Colonic mucosa (tissue), 4 donors: ENCODE measurements around the gene XPO6. TPM values are rescaled to one million over a fixed set of nuclear protein-coding genes. Genes with fewer than 3 reads are reported as not detected.

Experiments used
- DNase-seq: peaks from one replicate; pipeline ENCODE4 v3.0.0-alpha.2; 2020
- H3K27ac ChIP-seq: fragments of 200-600 bp; one replicate; pipeline ENCODE4 v1.8.0; 2021
- H3K27me3 ChIP-seq: fragments of 200-600 bp; one replicate; pipeline ENCODE4 v1.8.0; 2021
- H3K36me3 ChIP-seq: fragments of 200-600 bp; one replicate; pipeline ENCODE4 v1.8.0; 2021
- H3K4me1 ChIP-seq: fragments of 200-600 bp; one replicate; pipeline ENCODE4 v1.8.0; 2021; ENCODE audit warnings: mild to moderate bottlenecking
- H3K4me3 ChIP-seq: fragments of 200-600 bp; one replicate; pipeline ENCODE4 v1.8.0; 2021
- H3K9ac ChIP-seq, 2 donors: one replicate each; pipeline ENCODE4 v1.7.0; 2013; ENCODE audit warnings: control low read depth in 2 of 2, low read depth in 2 of 2, low read length in 2 of 2
- H3K9me3 ChIP-seq: fragments of 200-600 bp; one replicate; pipeline ENCODE4 v1.8.0; 2021
- intact Hi-C: fragments of 100-400 bp; cut with DNase I; formaldehyde crosslinking; loops from one replicate; pipeline ENCODE4 v1.14.1; 2022
- total RNA-seq, 2 donors: library from RNA; stranded (reverse); fragmentation: NEBNext Ultra II Directional in 1 of 2; extraction: Animal tissue kit (Norgen Biotek cat#: 25700) in 1 of 2; gene quantifications; one replicate each; pipeline ENCODE4 v1.2.1, GENCODE V29; 2021
- TF ChIP-seq, protein P1 (sequence below): fragments of 200-600 bp; IDR thresholded peaks from one replicate; pipeline ENCODE4 v1.8.0; 2022; ENCODE audit warnings: antibody characterized with exemption, mild to moderate bottlenecking
- donor health status: healthy.
- donor health status: DM: no; HTN: no; CAD: no.
- donor health status: DM: no; HTN: no; CAD: no.

XPO6 gene
- total RNA-seq, 2 donors from 2014 or later: 77.0 to 144 TPM

GRCh38 chr16:28061352-28062101 lies 150.2 kb downstream of the XPO6 start:
- no peak for DNase-seq
- H3K36me3 ChIP-seq: no peaks in the 10 kb centered on the region
- H3K9me3 ChIP-seq: no peaks in the 10 kb centered on the region
- no peak overlapping the region for H3K27ac ChIP-seq
- no peaks in the 10 kb centered on the region for H3K4me1 ChIP-seq
- peaks cover 26% of the 10 kb centered on the region for H3K27me3 ChIP-seq
- no peak overlapping the region for H3K9ac ChIP-seq
- intact Hi-C loops: no loop called here
- no peak overlapping the region for H3K4me3 ChIP-seq
- TF ChIP-seq, protein P1, sequence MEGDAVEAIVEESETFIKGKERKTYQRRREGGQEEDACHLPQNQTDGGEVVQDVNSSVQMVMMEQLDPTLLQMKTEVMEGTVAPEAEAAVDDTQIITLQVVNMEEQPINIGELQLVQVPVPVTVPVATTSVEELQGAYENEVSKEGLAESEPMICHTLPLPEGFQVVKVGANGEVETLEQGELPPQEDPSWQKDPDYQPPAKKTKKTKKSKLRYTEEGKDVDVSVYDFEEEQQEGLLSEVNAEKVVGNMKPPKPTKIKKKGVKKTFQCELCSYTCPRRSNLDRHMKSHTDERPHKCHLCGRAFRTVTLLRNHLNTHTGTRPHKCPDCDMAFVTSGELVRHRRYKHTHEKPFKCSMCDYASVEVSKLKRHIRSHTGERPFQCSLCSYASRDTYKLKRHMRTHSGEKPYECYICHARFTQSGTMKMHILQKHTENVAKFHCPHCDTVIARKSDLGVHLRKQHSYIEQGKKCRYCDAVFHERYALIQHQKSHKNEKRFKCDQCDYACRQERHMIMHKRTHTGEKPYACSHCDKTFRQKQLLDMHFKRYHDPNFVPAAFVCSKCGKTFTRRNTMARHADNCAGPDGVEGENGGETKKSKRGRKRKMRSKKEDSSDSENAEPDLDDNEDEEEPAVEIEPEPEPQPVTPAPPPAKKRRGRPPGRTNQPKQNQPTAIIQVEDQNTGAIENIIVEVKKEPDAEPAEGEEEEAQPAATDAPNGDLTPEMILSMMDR: no peak

- Histone ChIP-seq H3K4me1 (no peaks in the 10 kb centered on the region), H3K27me3 (peaks cover 26% of the 10 kb centered on the region), H3K9ac (no peak overlapping the region), H3K36me3 (no peaks in the 10 kb centered on the region), H3K9me3 (no peaks in the 10 kb centered on the region), H3K4me3 (no peak overlapping the region), H3K27ac (no peak overlapping the region)
- TF ChIP-seq, protein P1: no peak
- DNase-seq: no peak
- intact Hi-C loops: no loop called here
These were observed 151.8 kb downstream of the XPO6 start for GRCh38 chr16:28059841-28060575.

DNA sequence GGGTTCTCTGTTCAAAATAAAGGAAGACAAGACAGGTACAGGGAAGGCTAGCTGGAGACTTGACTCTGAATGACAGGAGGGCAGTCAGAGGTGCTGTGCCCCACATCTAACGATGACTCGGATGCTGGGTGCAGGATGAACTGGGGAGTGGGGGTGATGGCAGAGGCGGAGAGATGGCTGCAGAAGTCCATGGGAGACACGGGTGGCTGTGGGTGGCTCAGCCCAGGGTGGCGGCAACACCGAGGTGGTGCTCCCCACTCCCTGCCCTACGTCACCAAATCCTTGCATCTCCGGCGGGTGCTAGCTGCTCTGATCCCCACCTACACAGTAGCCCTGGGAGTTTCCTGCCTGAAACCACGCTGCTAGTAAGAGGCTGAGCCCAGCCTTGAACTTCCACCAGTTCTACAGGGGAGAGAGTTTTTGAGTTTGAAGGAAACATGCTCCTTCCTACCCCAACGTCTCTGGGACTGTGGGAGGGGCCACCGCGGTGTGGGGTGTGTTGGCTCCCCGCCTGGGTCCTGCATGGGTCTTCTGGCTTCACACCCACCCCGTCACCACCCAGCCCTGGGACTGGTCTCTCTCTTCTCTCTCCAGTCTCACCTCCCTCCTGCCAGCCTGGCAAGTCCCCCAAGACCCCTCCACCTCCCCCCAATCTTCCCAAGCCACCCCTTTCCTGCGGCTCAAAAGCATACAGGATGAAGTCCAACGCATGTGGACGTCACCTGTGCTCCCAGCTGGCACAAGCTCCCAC lies 152.8 kb downstream of the XPO6 start:
- Histone ChIP-seq H3K4me1 (no peaks in the 10 kb centered on the region), H3K27me3 (peaks cover 21% of the 10 kb centered on the region), H3K36me3 (no peaks in the 10 kb centered on the region), H3K9me3 (no peaks in the 10 kb centered on the region), H3K4me3 (no peak overlapping the region), H3K27ac (no peak overlapping the region), H3K9ac (no peak overlapping the region)
- TF ChIP-seq, protein P1: no peak
- intact Hi-C loops: no loop called here
- DNase-seq: no peak

DNA sequence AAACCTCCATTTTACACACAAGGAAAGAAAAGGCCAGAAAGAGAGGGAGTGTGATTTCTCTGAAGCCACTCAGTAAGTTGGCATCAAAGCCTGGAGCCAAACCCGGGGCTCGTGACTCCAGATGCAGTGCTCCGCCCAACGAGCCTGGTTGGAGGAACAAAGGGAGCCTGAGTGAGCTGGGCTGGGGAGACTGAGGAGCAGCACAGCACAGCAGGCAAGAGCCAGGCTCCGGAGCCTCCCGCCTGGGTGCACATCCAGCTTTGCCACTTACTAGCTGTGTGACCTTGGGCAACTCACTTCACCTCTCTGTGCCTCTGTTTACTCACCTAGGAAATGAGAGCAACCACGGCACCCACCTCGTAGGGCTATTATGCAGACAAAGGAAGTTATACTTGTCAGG lies 153.8 kb downstream of the XPO6 start:
- intact Hi-C loops: no loop called here
- no peak overlapping the region for H3K27ac ChIP-seq
- H3K4me1 ChIP-seq: no peaks in the 10 kb centered on the region
- TF ChIP-seq, protein P1: no peak
- no peaks in the 10 kb centered on the region for H3K9me3 ChIP-seq
- H3K9ac ChIP-seq: no peak overlapping the region
- peaks cover 15% of the 10 kb centered on the region for H3K27me3 ChIP-seq
- DNase-seq: no peak
- no peaks in the 10 kb centered on the region for H3K36me3 ChIP-seq
- no peak overlapping the region for H3K4me3 ChIP-seq

DNA sequence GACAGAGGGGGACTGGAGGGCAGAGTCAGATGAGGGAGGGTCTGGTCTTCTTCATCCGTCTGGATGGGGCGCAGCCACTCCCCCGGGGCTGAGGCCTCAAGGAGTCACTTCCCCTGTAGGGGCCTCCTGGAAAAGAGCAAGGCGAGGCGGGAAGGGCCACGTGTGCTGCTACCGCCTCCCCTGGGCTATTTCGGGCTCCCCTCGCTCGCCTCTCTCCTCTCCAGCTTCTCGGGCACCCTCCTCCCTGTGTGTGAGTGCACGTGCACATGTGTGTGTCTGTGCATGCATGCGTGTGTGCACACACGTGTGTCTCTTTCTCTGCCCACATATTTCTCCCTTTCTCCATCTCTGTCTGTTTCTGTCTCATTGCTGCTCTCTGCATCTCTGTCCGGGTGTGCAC lies 158.3 kb downstream of the XPO6 start:
- no peak overlapping the region for H3K27ac ChIP-seq
- no peaks in the 10 kb centered on the region for H3K36me3 ChIP-seq
- DNase-seq: no peak
- H3K4me3 ChIP-seq: no peak overlapping the region
- no peaks in the 10 kb centered on the region for H3K9me3 ChIP-seq
- no peaks in the 10 kb centered on the region for H3K27me3 ChIP-seq
- H3K4me1 ChIP-seq: no peaks in the 10 kb centered on the region
- intact Hi-C loops: no loop called here
- no peak overlapping the region for H3K9ac ChIP-seq
- TF ChIP-seq, protein P1: no peak
